Pancreas (tissue), 10 donors: ENCODE data around the gene KRTAP15-1. TPM values are rescaled to one million over a fixed set of nuclear protein-coding genes. Genes with fewer than 3 reads are reported as not detected.

Experiments used
- ATAC-seq, 4 donors: fragments of 200-7000 bp; cut with Tn5 transposase; one replicate each; pipeline versions ENCODE4 v1.8.0 to v1.9.1; 2020; ENCODE audit warnings: mild to moderate bottlenecking in 4 of 4, moderate library complexity in 4 of 4
- DNase-seq, 6 donors: peaks; one replicate each; pipeline ENCODE4 v3.0.0-alpha.2; 2020
- FAIRE-seq: peaks from 2 replicates; lab custom pipeline; 2012; peaks lifted over from hg19 to GRCh38; lab: Jason Lieb, UNC
- H3K27ac ChIP-seq, 4 donors: fragments of 200-600 bp; sonication (generic); 1 replicate in 3 of 4; 2 replicates in 1 of 4; pipeline versions ENCODE4 v1.5.0 to v1.8.0; 2020
- H3K27me3 ChIP-seq, 4 donors: fragments of 200-600 bp; one replicate each; pipeline ENCODE4 v1.8.0; 2021
- H3K36me3 ChIP-seq, 3 donors: fragments of 200-600 bp; sonication (generic) in 1 of 3; one replicate each; pipeline versions ENCODE4 v1.5.0 to v1.8.0; 2020 to 2021
- H3K4me1 ChIP-seq, 3 donors: fragments of 200-600 bp; one replicate each; pipeline ENCODE4 v1.8.0; 2021
- H3K4me3 ChIP-seq, 4 donors: fragments of 200-600 bp; sonication (generic) in 2 of 4; one replicate each; pipeline versions ENCODE4 v1.5.0 to v1.8.0; 2020 to 2021
- H3K9me3 ChIP-seq, 4 donors: fragments of 200-600 bp; one replicate each; pipeline ENCODE4 v1.8.0; 2021
- WGBS, 2 donors: extraction: QIAGEN DNeasy Blood & Tissue Kit; methylation state at CpG; one replicate each; pipeline ENCODE4 v1.1.7; 2013; 5-methylcytosine and 5-hydroxymethylcytosine counted together
- intact Hi-C, 3 donors: fragments of 100-400 bp; cut with DNase I; formaldehyde crosslinking; loops; one replicate each; pipeline versions ENCODE4 v1.11.1 to v1.14.2; 2022
- polyA plus RNA-seq, 2 donors: library from polyadenylated mRNA; stranded (reverse); fragments of 200-250 nt; gene quantifications; one replicate each; pipeline ENCODE4 v1.2.3, GENCODE V29; 2013
- total RNA-seq, 6 donors: library from RNA; stranded (reverse); fragmentation: NEBNext Ultra II Directional in 4 of 6; extraction: Animal tissue kit (Norgen Biotek cat#: 25700) in 4 of 6; gene quantifications; one replicate each; pipeline versions ENCODE4 v1.2.1 to v1.2.4, GENCODE V29; 2021 to 2023
- TF ChIP-seq, protein P1 (sequence below), 4 donors: fragments of 200-600 bp; sonication (generic) in 3 of 4; IDR thresholded peaks; one replicate each; pipeline versions ENCODE4 v1.5.0 to v1.8.0; 2021; ENCODE audit warnings: antibody characterized with exemption in 4 of 4
- donor health status: healthy with polysubstance abuse.
- donor health status: DM: no; HTN: no; CAD: no; lungs with moderate emphysema.
- donor health status: DM: no; HTN: no; CAD: no.
- donor health status: control.
- donor health status: control.
- donor health status: Bipolar disorder and iron deficiency.
- donor health status: DM: yes; HTN: yes; CAD: no.
- donor health status: DM: no; HTN: no; CAD: no.
- donor health status: DM: no; HTN: no; CAD: no.
- donor health status: DM: yes; HTN: yes; CAD: no.

Gene KRTAP15-1
- total and polyA plus RNA-seq, 8 donors: not detected

DNA sequence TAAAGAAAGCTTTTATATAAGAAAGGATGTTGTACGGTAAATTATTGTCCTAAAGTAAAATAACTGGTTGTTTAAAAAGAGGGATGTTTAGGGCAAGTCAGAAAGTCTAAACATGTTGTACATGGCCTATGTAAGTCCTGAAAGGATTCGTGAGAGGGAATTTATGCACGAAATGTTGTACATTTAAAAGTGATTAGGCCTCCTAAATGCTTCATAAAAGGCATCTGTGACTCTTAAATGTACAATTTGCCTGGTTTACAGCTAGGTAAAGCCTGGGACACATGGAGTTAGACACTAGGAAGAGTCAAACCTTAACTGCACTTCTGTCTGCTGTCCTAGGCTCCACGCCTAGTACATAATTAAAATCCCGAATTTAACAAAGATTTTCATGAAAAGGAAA, 24.1 kb upstream of the KRTAP15-1 start:
- TF ChIP-seq, protein P1, sequence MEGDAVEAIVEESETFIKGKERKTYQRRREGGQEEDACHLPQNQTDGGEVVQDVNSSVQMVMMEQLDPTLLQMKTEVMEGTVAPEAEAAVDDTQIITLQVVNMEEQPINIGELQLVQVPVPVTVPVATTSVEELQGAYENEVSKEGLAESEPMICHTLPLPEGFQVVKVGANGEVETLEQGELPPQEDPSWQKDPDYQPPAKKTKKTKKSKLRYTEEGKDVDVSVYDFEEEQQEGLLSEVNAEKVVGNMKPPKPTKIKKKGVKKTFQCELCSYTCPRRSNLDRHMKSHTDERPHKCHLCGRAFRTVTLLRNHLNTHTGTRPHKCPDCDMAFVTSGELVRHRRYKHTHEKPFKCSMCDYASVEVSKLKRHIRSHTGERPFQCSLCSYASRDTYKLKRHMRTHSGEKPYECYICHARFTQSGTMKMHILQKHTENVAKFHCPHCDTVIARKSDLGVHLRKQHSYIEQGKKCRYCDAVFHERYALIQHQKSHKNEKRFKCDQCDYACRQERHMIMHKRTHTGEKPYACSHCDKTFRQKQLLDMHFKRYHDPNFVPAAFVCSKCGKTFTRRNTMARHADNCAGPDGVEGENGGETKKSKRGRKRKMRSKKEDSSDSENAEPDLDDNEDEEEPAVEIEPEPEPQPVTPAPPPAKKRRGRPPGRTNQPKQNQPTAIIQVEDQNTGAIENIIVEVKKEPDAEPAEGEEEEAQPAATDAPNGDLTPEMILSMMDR (IDR thresholded peaks at IDR 0.05): no peak
- WGBS, 2 donors: 62 to 70% methylated on average over 5 of the region's 5 CpGs
- H3K27ac ChIP-seq: no peak overlapping the region
- intact Hi-C loops: no loop called here
- peaks cover 0 to 5% (median 0%) of the 10 kb centered on the region in 4 donors for H3K27me3 ChIP-seq
- no peak for FAIRE-seq
- DNase-seq: no peak
- no peak for ATAC-seq
- no peak overlapping the region for H3K4me3 ChIP-seq
- H3K9me3 ChIP-seq: no peaks in the 10 kb centered on the region
- H3K36me3 ChIP-seq: no peaks in the 10 kb centered on the region
- no peaks in the 10 kb centered on the region for H3K4me1 ChIP-seq

DNA sequence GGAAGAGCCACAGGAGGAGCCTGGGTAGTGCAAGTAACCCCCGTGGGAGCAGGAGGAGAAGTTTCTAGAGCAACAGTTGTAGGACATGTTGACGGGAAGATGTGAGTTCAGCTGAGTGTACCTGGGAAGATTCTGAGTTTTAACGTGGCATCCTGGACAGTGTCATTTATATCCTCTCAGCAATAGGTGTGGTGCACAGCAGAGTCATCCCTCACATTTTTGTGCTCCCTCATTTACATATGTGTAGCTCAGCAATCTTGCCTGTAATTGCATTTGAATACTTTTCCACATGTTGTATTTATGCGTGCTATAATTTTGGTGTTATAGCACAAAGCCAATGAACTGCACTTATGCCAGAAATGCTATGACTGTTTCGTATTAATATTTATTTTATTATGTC, 14.2 kb upstream of the KRTAP15-1 start, which contains the start of gene KRTAP13-3:
KRTAP13-3 (minus strand) TSS at position 101 of the 400 bp plus-strand sequence; CDS start at position 87, 14 bp downstream.
- no peak for FAIRE-seq
- Histone ChIP-seq H3K27ac (no peak within 1 kb of the TSS), H3K4me1 (no peaks in the 10 kb centered on the region), H3K27me3 (no peaks in the 10 kb centered on the region), H3K9me3 (no peaks in the 10 kb centered on the region), H3K4me3 (no peak within 1 kb of the TSS), H3K36me3 (no peaks in the 10 kb centered on the region)
- 65 to 70% methylated on average over 5 of the region's 5 CpGs for WGBS, 2 donors
- no peak for ATAC-seq
- TF ChIP-seq, protein P1 (IDR thresholded peaks at IDR 0.05): no peak
- intact Hi-C loops: no loop called here
- DNase-seq: no peak

DNA sequence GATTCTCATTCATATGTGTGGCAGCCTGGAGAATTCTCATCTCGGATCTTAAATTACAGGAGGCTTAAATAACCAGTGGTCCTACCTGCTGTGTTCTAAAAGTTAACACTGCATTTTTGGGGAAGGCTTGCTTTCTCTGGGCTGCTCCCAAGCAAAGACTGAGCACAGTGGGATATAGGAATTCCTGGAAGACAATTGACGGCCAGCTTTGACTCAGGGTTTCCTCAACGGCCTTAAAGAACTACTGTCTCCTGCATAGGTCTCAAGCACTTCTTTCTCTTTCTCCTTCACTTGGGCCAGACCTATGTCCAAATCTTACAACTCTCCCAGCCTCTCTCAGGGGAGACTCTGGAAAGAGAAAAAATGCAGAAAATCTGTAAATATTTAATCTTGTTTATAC, 13.3 kb upstream of the KRTAP15-1 start:
- ATAC-seq (no peak), FAIRE-seq (no peak), DNase-seq (no peak)
- intact Hi-C loops: no loop called here
- Histone ChIP-seq H3K27me3 (no peaks in the 10 kb centered on the region), H3K27ac (no peak overlapping the region), H3K36me3 (no peaks in the 10 kb centered on the region), H3K9me3 (no peaks in the 10 kb centered on the region), H3K4me3 (no peak overlapping the region), H3K4me1 (no peaks in the 10 kb centered on the region)
- WGBS, 2 donors: 44 to 45% methylated on average over 3 of the region's 3 CpGs
- TF ChIP-seq, protein P1 (IDR thresholded peaks at IDR 0.05): no peak

DNA sequence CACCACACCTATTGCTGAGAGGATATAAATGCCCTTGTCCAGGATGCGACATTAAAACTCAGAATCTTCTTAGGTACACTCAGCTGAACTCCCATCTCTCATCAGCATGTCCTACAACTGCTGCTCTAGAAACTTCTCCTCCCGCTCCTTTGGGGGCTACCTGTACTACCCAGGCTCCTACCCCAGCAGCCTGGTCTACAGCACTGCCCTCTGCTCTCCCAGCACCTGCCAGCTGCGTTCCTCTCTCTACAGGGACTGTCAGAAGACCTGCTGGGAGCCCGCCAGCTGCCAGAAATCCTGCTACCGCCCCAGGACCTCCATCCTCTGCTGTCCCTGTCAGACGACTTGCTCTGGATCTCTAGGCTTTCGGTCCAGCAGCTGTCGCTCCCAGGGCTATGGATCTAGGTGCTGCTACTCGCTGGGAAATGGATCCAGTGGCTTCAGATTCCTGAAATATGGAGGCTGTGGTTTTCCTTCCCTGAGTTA, 9.9 kb upstream of the KRTAP15-1 start, which contains the start of gene KRTAP13-4:
KRTAP13-4 (plus strand) TSS at position 51 of the 486 bp plus-strand sequence; CDS start at position 107, 56 bp downstream.
- intact Hi-C loops: no loop called here
- no peak for FAIRE-seq
- H3K36me3 ChIP-seq: no peaks in the 10 kb centered on the region
- 59 to 75% methylated on average over 9 of the region's 9 CpGs for WGBS, 2 donors
- H3K27me3 ChIP-seq: no peaks in the 10 kb centered on the region
- no peaks in the 10 kb centered on the region for H3K9me3 ChIP-seq
- TF ChIP-seq, protein P1 (IDR thresholded peaks at IDR 0.05): no peak
- no peak for ATAC-seq
- no peaks in the 10 kb centered on the region for H3K4me1 ChIP-seq
- H3K27ac ChIP-seq: no peak within 1 kb of the TSS
- peak in 1 of 6 donors; percentile 25 for DNase-seq
- no peak within 1 kb of the TSS for H3K4me3 ChIP-seq

DNA sequence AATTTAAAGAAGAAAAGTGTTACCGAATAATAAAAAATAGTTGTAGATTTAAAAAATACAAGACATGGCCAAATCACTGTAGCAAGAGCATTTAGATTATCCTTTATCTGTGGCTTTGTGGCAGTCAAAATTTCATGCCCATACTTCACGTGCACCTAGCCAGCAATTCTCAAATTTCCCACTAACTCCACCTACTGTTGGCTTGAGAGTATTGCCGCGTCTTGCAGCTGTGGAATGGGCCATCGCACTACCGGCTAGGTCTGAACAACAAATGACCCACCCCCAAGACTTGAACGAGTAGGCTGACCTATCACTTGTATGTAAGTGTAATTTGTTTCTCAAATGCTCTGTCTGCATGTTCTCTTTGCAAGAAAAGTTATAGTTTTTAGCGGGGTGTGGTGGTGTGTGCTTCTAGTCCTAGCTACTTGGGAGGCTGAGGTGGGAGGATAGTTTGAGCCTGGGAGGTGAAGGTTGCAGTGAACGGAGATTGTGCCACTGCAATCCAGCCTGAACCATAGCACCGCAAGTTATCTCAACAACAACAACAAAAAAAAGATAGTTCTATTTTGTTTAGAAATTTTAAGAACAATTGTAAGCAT, 5.9 kb upstream of the KRTAP15-1 start:
- peak in 3 of 6 donors; percentile 9 to 35 (median 23) for DNase-seq
- Histone ChIP-seq H3K9me3 (no peaks in the 10 kb centered on the region), H3K36me3 (no peaks in the 10 kb centered on the region), H3K4me1 (no peaks in the 10 kb centered on the region), H3K27me3 (no peaks in the 10 kb centered on the region), H3K27ac (no peak overlapping the region), H3K4me3 (no peak overlapping the region)
- 23 to 24% methylated on average over 10 of the region's 10 CpGs for WGBS, 2 donors
- TF ChIP-seq, protein P1 (IDR thresholded peaks at IDR 0.05): peak; percentile 27 to 55 (median 42)
- FAIRE-seq: no peak
- ATAC-seq: peak; percentile 63 to 91 (median 73)
- intact Hi-C loops: no loop called here
